GM19455 (cell line): Measurements from ENCODE around the gene DOC2A.

ENCODE experiments used
- ATAC-seq: cut with Tn5 transposase; IDR thresholded peaks from one replicate; pipeline ENCODE4 v1.9.1; 2021; ENCODE audit not compliant: unreplicated experiment

DOC2A gene

DNA sequence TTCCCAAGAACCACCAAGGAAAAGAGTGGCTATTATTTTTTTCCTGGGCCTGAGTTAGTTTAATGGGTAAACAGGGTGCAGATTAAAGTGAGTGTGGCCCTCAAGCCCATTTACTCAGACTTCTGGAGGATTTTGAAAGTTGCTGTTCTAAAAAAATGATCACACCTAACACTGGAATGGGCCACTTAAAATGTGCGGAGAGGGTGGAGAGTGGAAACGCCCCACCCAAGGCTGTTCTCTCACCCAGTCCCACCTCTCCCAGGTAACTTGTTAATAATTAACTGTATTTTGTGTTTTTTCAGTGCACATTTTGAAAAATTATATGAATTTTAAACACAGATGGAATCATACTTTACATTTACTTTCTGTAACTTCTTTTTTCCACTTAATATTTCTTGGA is 20.8 kb downstream of the DOC2A start:
- ATAC-seq = no peak

DNA sequence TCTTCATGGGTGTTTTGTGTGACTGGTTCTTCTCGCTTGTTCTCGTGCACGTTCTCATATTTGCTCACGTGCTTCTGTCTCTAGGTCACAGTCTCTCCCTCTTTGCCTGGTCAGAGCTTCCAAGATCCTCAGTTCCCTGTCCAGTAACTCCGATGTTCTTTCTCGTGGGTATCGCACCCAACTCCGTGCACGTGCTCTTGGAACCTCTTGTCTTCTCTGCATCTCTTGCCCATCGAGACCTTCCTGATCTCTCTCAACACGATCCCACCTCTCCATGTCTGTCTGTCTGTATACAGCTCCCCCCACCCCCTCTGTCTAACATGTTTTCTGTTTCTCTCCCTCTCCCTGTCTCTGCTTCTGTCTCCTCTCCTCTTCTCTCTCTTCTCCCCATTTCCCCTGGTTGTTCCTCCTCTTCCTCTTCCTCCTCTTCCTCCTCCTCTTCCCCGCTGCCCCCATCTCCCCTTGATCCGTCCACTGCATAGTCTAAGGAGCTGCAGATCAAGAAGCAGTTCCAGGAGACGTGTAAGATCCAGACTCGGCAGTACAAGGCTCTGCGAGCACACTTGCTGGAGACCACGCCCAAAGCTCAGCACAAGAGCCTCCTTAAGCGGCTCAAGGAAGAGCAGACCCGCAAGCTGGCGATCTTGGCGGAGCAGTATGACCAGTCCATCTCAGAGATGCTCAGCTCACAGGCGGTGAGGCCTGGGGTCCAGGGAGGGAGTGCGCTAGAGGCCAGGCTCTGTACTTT is 21.5 kb downstream of the DOC2A start:
- no peak for ATAC-seq

- ATAC-seq = no peak
Measured at GRCh38 chr16:29988346-29989075, 22.3 kb downstream of the DOC2A start.

- ATAC-seq = no peak
Measured at GRCh38 chr16:29987371-29988085, 23.3 kb downstream of the DOC2A start.

DNA sequence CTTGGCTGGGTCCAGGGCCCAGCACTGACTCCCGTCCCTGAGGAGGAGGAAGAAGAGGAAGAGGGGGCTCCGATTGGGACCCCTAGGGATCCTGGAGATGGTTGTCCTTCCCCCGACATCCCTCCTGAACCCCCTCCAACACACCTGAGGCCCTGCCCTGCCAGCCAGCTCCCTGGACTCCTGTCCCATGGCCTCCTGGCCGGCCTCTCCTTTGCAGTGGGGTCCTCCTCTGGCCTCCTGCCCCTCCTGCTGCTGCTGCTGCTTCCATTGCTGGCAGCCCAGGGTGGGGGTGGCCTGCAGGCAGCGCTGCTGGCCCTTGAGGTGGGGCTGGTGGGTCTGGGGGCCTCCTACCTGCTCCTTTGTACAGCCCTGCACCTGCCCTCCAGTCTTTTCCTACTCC is 23.9 kb downstream of the DOC2A start:
- no peak for ATAC-seq

DNA sequence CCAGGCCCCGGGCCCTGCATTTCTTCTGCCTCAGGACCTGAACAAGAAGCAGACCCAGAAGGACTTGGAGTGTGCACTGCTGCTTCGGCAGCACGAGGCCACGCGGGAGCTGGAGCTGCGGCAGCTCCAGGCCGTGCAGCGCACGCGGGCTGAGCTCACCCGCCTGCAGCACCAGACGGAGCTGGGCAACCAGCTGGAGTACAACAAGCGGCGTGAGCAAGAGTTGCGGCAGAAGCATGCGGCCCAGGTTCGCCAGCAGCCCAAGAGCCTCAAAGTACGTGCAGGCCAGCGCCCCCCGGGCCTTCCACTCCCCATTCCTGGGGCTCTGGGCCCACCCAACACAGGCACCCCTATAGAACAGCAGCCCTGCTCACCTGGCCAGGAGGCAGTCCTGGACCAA is 24.6 kb downstream of the DOC2A start:
- ATAC-seq = no peak

- no peak for ATAC-seq
Measured at GRCh38 chr16:29985271-29985811, 25.5 kb downstream of the DOC2A start.

GRCh38 chr16:29984764-29985147 is 26.1 kb downstream of the DOC2A start:
- ATAC-seq = no peak

- no peak for ATAC-seq
Measured at GRCh38 chr16:29984137-29984763, 26.6 kb downstream of the DOC2A start.

GRCh38 chr16:29983420-29984136 is 27.2 kb downstream of the DOC2A start:
- no peak for ATAC-seq

DNA sequence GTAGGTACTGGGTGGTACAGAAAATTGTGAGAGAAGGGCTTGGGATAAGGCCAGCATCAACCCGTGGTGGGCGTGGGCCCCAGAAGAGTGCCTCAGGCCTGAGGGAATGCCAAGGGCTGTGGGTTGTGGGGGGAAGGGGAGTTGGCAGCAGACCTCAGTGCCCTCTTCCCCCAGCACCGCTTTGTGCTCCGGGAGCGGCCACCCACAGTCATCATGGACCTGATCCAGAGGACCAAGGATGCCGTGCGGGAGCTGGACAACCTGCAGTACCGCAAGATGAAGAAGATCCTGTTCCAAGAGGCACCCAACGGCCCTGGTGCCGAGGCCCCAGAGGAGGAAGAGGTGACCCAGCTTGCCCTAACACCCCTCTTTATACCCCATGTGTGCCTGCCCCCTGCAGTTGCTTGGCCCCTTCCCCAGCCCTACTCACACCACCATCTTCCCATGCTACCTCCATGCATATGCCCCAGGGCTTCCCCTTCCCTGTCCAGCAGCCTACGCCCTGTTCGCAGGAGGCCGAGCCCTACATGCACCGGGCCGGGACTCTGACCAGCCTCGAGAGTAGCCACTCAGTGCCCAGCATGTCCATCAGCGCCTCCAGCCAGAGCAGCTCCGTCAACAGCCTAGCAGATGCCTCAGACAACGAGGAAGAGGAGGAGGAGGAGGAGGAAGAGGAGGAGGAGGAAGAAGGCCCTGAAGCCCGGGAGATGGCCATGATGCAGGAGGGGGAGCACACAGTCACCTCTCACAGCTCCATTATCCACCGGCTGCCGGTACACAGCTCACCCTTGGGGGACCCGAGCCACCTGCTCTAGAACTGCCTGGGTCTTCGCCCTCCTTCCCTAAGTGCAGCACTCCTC is 28.0 kb downstream of the DOC2A start:
- no peak for ATAC-seq

- no peak for ATAC-seq
Measured at GRCh38 chr16:29978564-29979270, 32.1 kb downstream of the DOC2A start.

DNA sequence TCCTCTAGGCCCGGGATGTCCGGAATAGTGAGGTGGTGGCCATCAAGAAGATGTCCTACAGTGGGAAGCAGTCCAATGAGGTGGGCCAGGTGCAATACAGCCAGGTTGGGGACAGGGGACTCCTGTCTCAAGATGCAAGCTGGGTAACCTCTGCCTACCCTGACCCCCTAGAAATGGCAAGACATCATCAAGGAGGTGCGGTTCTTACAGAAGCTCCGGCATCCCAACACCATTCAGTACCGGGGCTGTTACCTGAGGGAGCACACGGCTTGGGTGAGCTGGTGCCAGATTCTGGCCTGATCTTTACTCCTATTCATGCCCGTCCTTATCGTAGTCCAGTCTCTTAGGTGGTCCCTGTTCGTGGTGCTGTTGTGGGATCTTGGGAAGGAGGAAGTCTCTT is 32.7 kb downstream of the DOC2A start:
- ATAC-seq = no peak

GRCh38 chr16:29977063-29977825 is 33.6 kb downstream of the DOC2A start:
- ATAC-seq = no peak

DNA sequence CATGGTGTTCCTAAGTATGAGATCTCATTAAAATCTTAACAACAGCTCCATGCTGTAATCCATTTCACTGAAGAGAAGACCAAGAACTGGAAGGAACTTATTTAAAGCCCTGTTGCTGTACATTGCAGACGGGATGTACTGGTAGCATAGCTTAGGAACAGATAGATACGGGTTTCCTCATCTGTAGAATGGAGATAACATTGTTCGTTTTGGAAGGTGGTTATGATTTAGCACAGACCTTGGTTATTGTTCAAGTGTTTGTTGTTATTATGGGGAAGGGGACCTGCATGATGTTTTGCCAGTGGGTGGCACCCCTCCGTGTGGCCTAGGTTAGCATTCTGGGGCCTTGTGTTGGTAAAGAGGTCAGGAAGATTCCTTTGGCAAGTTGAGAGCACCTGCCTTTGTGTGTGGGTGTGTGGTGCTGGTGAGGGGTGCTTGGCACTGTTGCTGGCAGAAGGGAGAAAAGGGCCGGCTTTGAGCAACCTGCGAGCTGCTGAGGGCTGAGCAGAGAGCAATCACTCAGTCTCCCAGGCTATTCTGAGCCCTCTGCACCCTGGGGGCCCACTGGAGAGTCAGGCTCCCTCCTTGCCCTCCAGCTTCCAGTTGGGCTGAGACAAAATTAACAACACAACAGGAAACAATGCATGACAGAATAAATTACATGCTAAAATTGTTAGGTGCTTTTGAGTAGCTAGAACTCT is 34.9 kb downstream of the DOC2A start:
- no peak for ATAC-seq

DNA sequence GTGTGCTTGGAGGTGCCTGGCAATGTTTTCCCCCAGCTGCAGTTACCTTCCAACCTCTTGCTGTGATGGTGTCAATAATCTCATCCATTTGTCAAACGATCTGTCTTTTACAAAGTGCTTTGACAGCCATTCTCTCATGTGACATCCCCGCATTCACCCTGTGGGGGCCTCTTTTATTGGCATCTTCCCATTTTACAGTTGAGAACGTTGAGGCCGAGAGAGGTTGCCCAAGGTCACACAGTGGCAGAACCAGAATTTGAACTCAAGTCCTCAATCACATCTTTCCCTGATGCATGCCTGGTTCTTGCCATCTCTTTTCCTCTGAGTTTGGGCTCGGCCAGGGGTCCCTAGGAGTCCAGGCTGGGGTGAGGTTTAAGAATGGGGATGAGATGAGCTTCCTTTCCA is 35.7 kb downstream of the DOC2A start:
- no peak for ATAC-seq

GRCh38 chr16:29974291-29975133 is 36.3 kb downstream of the DOC2A start:
- no peak for ATAC-seq
